ENCODE data around the gene ARHGEF10L.

The ARHGEF10L gene

GRCh38 chr1:17594690-17595601 is 55.4 kb downstream of the ARHGEF10L start:
- DNase-seq: no peak
- Mint-ChIP-seq H3K4me3 (no peak overlapping the region), H3K36me3 (ENCODE audit: low read depth) (peaks cover 19% of the 10 kb centered on the region), H3K4me1 (peaks cover 96% of the 10 kb centered on the region), H3K27me3 (ENCODE audit: low read depth, poor library complexity) (peaks cover 14% of the 10 kb centered on the region), H3K9me3 (no peaks in the 10 kb centered on the region), H3K27ac (no peak overlapping the region)
- TF ChIP-seq, protein P1, sequence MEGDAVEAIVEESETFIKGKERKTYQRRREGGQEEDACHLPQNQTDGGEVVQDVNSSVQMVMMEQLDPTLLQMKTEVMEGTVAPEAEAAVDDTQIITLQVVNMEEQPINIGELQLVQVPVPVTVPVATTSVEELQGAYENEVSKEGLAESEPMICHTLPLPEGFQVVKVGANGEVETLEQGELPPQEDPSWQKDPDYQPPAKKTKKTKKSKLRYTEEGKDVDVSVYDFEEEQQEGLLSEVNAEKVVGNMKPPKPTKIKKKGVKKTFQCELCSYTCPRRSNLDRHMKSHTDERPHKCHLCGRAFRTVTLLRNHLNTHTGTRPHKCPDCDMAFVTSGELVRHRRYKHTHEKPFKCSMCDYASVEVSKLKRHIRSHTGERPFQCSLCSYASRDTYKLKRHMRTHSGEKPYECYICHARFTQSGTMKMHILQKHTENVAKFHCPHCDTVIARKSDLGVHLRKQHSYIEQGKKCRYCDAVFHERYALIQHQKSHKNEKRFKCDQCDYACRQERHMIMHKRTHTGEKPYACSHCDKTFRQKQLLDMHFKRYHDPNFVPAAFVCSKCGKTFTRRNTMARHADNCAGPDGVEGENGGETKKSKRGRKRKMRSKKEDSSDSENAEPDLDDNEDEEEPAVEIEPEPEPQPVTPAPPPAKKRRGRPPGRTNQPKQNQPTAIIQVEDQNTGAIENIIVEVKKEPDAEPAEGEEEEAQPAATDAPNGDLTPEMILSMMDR (IDR thresholded peaks at IDR 0.05): no peak

DNA sequence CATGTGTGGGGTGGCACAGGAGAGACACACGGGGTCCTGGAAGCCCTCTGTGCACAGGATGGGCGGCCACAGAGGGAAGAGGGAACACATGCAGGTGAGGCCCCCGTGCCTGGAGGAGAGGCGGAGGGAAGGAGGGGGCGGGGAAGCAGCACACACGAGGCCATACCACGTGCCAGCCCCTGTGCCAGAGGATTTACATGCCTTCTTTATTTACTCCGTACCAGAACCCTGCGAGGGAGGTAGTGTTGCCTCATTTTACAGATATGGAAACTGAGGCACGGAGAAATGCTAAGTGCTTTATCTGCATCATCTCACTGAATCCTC is 56.1 kb downstream of the ARHGEF10L start:
- peaks cover 17% of the 10 kb centered on the region for H3K27me3 Mint-ChIP-seq (ENCODE audit: low read depth, poor library complexity)
- no peak overlapping the region for H3K4me3 Mint-ChIP-seq
- H3K9me3 Mint-ChIP-seq: no peaks in the 10 kb centered on the region
- no peak overlapping the region for H3K27ac Mint-ChIP-seq
- peaks cover 13% of the 10 kb centered on the region for H3K36me3 Mint-ChIP-seq (ENCODE audit: low read depth)
- TF ChIP-seq, protein P1 (IDR thresholded peaks at IDR 0.05): no peak
- H3K4me1 Mint-ChIP-seq: peaks cover 96% of the 10 kb centered on the region
- no peak for DNase-seq

GRCh38 chr1:17596186-17596585 is 56.7 kb downstream of the ARHGEF10L start:
- no peaks in the 10 kb centered on the region for H3K9me3 Mint-ChIP-seq
- no peak overlapping the region for H3K4me3 Mint-ChIP-seq
- H3K4me1 Mint-ChIP-seq: peaks cover 93% of the 10 kb centered on the region
- H3K27me3 Mint-ChIP-seq (ENCODE audit: low read depth, poor library complexity): peaks cover 19% of the 10 kb centered on the region
- peaks cover 15% of the 10 kb centered on the region for H3K36me3 Mint-ChIP-seq (ENCODE audit: low read depth)
- TF ChIP-seq, protein P1 (IDR thresholded peaks at IDR 0.05): no peak
- H3K27ac Mint-ChIP-seq: no peak overlapping the region
- no peak for DNase-seq

GRCh38 chr1:17596651-17597509 is 57.4 kb downstream of the ARHGEF10L start:
- Mint-ChIP-seq H3K27me3 (ENCODE audit: low read depth, poor library complexity) (peaks cover 22% of the 10 kb centered on the region), H3K4me3 (peak overlapping the region; percentile 69), H3K36me3 (ENCODE audit: low read depth) (peaks cover 18% of the 10 kb centered on the region), H3K9me3 (no peaks in the 10 kb centered on the region), H3K27ac (peak overlapping the region; percentile 16), H3K4me1 (peaks cover 94% of the 10 kb centered on the region)
- TF ChIP-seq, protein P1 (IDR thresholded peaks at IDR 0.05): no peak
- DNase-seq: no peak

DNA sequence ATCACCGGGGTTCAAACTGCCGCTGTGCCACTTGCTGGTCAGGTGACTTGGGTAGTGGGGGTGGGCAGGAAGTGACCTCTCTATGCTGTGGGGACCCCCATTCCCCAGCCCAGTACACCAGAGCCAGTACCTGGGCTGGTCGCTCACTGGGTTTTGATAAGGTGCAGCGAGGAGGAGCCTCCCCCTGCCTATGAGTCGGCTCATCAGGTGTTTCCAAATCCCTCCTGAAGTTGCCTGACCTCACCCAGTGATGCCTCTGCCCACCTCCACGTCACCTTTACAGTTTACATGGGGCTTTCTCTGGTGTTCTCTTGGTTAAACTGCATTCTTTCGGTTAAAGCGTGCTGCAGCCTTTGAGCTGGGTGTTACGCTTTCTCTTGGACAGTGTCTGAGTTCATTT is 58.2 kb downstream of the ARHGEF10L start:
- no peak for DNase-seq
- no peak overlapping the region for H3K27ac Mint-ChIP-seq
- peaks cover 92% of the 10 kb centered on the region for H3K4me1 Mint-ChIP-seq
- TF ChIP-seq, protein P1 (IDR thresholded peaks at IDR 0.05): no peak
- H3K36me3 Mint-ChIP-seq (ENCODE audit: low read depth): peaks cover 18% of the 10 kb centered on the region
- no peaks in the 10 kb centered on the region for H3K9me3 Mint-ChIP-seq
- H3K27me3 Mint-ChIP-seq (ENCODE audit: low read depth, poor library complexity): peaks cover 22% of the 10 kb centered on the region
- no peak overlapping the region for H3K4me3 Mint-ChIP-seq

All from nephron progenitor cell (in vitro differentiated cells).